C4-2B (cell line): ENCODE data around the gene MORN1.

Source experiments
- ZFX ChIP-seq: fragments of 450-650 bp; IDR thresholded peaks from 2 replicates; pipeline ENCODE4 v1.6.1; 2017
- TF ChIP-seq, protein P1 (sequence below): fragments of 450-650 bp; conservative IDR thresholded peaks from 2 replicates; pipeline ENCODE4 v1.5.1; 2017; ENCODE audit warnings: mild to moderate bottlenecking

DNA sequence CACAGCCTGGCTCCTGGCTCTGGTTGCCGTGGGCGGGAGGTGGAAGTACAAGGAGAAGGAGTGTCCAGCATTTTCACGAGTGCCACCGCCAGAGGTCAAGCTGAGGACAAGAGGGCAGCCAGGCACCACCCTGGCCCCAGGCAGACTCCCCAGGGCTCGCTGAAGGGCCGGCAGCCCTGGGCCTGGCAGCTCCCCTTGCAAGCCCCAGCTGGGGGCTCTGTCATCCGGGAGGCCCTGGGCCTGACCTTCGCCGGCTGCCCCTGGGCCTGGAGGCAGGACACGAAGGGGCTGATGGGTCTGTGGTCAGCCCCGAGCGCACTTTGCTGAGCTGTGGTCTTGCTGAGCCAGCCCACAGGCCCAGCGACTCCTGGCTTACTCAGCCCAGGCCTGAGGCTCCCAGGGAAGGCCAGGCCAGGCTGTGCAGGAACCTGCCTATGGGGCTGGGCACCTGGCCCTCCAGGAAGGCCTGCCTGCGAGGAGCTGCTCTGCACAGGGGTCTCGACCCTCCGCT, 74.8 kb downstream of the MORN1 start:
- TF ChIP-seq, protein P1, sequence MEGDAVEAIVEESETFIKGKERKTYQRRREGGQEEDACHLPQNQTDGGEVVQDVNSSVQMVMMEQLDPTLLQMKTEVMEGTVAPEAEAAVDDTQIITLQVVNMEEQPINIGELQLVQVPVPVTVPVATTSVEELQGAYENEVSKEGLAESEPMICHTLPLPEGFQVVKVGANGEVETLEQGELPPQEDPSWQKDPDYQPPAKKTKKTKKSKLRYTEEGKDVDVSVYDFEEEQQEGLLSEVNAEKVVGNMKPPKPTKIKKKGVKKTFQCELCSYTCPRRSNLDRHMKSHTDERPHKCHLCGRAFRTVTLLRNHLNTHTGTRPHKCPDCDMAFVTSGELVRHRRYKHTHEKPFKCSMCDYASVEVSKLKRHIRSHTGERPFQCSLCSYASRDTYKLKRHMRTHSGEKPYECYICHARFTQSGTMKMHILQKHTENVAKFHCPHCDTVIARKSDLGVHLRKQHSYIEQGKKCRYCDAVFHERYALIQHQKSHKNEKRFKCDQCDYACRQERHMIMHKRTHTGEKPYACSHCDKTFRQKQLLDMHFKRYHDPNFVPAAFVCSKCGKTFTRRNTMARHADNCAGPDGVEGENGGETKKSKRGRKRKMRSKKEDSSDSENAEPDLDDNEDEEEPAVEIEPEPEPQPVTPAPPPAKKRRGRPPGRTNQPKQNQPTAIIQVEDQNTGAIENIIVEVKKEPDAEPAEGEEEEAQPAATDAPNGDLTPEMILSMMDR = no peak
- no peak for TF ChIP-seq ZFX
